ENCODE data around the gene NRGN. TPM values are rescaled to one million over a fixed set of nuclear protein-coding genes. Genes with fewer than 3 reads are reported as not detected.

NRGN gene
- total RNA-seq, 2 donors from 2014 or later: 2.2 to 2.8 TPM

DNA sequence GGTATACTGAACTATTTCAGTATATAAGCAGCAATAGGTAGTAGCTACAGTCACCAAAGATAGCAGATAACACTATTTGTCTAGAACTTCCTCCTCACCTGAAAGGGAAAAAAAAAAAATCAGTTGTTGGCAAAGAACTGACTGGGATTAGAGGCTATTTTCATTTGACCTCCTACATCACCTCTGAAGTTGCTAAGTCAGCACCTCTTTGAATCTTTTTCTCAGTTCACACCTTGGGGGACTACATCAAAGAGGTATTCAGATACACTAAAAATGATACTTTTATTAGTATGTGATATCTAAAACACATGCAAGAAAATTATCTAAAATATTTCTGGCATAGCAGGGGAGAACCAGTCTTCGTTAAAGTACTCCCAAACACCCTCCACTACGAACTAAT, 44.3 kb downstream of the NRGN start:
- DNase-seq (ENCODE audit: low spot score): no peak
- Histone ChIP-seq H3K4me1 (no peaks in the 10 kb centered on the region), H3K36me3 (no peaks in the 10 kb centered on the region), H3K9me3 (no peaks in the 10 kb centered on the region), H3K27me3 (no peaks in the 10 kb centered on the region), H3K4me3 (no peak overlapping the region), H3K27ac (no peak overlapping the region)
- TF ChIP-seq, protein P1, sequence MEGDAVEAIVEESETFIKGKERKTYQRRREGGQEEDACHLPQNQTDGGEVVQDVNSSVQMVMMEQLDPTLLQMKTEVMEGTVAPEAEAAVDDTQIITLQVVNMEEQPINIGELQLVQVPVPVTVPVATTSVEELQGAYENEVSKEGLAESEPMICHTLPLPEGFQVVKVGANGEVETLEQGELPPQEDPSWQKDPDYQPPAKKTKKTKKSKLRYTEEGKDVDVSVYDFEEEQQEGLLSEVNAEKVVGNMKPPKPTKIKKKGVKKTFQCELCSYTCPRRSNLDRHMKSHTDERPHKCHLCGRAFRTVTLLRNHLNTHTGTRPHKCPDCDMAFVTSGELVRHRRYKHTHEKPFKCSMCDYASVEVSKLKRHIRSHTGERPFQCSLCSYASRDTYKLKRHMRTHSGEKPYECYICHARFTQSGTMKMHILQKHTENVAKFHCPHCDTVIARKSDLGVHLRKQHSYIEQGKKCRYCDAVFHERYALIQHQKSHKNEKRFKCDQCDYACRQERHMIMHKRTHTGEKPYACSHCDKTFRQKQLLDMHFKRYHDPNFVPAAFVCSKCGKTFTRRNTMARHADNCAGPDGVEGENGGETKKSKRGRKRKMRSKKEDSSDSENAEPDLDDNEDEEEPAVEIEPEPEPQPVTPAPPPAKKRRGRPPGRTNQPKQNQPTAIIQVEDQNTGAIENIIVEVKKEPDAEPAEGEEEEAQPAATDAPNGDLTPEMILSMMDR (IDR thresholded peaks at IDR 0.05): no peak

DNA sequence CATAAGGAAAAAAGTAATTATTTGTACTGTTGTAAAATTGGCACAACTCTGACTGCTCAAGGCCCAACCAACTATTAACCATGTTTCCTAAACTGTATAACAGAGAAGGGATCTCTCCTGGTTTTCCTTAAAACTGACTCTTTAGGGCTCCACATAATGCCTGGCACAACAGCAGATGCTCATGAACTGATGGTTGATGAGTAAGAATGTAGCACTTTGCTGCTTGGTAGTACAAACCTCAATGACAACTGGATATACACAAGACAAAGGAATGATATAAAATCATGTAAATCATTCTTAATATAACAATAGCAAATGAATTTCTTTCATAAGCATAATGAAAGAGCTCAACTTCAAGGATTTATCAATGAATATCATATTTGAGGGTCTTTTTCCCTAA, 48.8 kb downstream of the NRGN start:
- TF ChIP-seq, protein P1 (IDR thresholded peaks at IDR 0.05): no peak
- Histone ChIP-seq H3K4me1 (peaks cover 0 to 10% of the 10 kb centered on the region in 2 donors), H3K4me3 (no peak overlapping the region), H3K27ac (no peak overlapping the region), H3K27me3 (no peaks in the 10 kb centered on the region), H3K9me3 (no peaks in the 10 kb centered on the region), H3K36me3 (no peaks in the 10 kb centered on the region)
- no peak for DNase-seq (ENCODE audit: low spot score)

DNA sequence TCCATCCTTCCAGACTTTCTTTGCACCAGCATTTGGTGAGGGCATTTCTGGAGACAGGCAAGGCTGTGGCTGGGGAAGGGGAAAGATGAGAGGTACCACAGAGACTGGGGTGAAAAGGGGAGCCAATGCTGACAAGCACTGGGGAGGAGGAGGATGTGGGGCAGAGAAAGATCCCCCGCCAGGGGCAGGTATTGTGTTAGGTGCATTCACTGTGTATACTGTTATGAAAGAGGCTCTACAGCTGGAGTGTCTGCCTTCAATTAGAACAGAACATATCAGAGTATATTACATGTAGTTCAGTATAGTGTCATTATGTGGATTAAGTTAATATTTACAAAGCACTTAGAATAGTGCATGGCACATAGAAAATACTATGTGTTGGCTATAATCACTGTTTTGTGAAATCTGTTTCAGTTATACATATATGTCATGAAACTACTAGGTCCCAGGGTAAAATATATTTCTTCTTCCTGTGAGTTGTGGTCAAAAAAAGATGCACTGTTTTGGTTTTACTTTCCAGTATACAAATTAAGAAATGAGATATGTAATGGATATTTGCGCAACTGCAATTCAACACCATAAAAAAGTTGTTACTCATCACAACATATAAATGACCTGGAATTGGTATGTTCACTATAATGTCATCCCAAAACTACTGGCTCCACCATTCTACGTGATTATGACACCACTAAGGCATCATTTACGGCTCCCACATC, 52.0 kb downstream of the NRGN start:
- H3K4me3 ChIP-seq: no peak overlapping the region
- no peak overlapping the region for H3K27ac ChIP-seq
- TF ChIP-seq, protein P1 (IDR thresholded peaks at IDR 0.05): no peak
- DNase-seq (ENCODE audit: low spot score): no peak
- H3K9me3 ChIP-seq: no peaks in the 10 kb centered on the region
- no peaks in the 10 kb centered on the region for H3K27me3 ChIP-seq
- peaks cover 0 to 19% of the 10 kb centered on the region in 2 donors for H3K4me1 ChIP-seq
- no peaks in the 10 kb centered on the region for H3K36me3 ChIP-seq

DNA sequence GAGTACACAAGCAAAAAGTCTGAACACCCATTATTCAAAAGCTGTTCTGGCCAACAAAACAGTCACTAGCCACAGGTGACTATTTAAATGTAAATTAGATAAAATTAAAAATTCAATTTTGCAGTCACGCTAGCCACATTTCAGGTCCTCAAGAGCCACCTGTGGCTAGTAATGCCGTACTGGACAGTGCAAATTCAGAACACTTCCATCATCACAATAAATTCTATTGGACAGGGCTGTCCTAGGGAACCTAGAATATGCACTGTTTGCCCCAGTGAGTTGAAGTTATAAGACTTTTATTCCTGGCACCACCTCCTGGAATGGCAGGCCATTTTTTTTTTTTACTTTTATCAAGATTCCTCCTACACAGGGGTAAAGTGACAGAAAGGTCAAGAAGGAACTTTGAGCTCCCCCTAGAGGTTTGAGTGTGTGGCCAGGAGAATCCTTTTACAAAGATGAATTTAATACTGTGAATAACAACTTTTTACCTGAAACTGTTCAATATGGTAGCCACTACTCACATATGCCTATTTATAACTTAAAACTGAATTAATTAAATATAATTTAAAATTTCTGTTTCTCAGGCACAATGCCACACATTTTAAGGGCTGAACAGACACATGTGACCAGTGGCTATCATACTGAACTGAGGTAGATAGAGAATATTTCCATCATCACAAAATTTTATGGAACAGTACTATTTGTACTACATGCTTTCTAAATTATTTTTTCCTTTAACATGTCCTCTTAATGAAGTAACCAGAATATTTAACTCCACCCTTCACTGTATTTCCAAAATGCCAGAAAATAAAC, 53.9 kb downstream of the NRGN start:
- DNase-seq (ENCODE audit: low spot score): no peak
- H3K36me3 ChIP-seq: no peaks in the 10 kb centered on the region
- H3K27ac ChIP-seq: no peak overlapping the region
- H3K9me3 ChIP-seq: no peaks in the 10 kb centered on the region
- no peaks in the 10 kb centered on the region for H3K27me3 ChIP-seq
- H3K4me3 ChIP-seq: no peak overlapping the region
- TF ChIP-seq, protein P1 (IDR thresholded peaks at IDR 0.05): peak; percentile 58 to 67
- peaks cover 0 to 29% of the 10 kb centered on the region in 2 donors for H3K4me1 ChIP-seq

DNA sequence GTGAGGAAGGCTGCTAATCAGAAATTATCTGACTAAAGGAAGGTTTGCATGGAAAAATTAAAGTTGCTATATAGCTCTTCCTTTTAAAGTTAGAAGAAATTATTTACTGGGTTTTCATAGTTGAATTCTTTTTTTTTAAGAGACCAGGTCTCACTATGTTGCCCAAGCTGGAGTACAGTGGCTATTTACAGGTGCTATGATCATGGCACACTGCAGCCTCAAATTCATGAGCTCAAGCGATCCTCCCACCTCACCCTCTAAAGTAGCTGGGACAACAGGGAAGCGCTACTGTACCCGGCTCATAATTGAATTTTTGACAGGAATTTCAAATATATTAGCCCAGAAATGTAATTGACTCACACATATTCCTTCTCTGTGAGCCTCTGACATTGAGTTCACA, 56.6 kb downstream of the NRGN start:
- DNase-seq (ENCODE audit: low spot score): no peak
- Histone ChIP-seq H3K36me3 (no peaks in the 10 kb centered on the region), H3K27me3 (no peaks in the 10 kb centered on the region), H3K4me1 (peaks cover 0 to 40% of the 10 kb centered on the region in 2 donors), H3K4me3 (no peak overlapping the region), H3K9me3 (no peaks in the 10 kb centered on the region), H3K27ac (no peak overlapping the region)
- TF ChIP-seq, protein P1 (IDR thresholded peaks at IDR 0.05): no peak

Other genes starting within 250 kb of the NRGN start
- not detected for gene OR8B12, start 196.3 kb upstream of the NRGN start, total RNA-seq
- not detected for gene OR8A1, start 169.9 kb upstream of the NRGN start, total RNA-seq
- gene PANX3, start 128.5 kb upstream of the NRGN start, total RNA-seq: not detected
- gene TBRG1, start 117.1 kb upstream of the NRGN start, total RNA-seq: 10 to 100 TPM; 20.0 to 27.6 TPM
- gene SIAE, start 66.2 kb upstream of the NRGN start, total RNA-seq: 10 to 100 TPM; 12.5 to 40.8 TPM
- 1 to 10 TPM; 4.7 to 5.9 TPM for gene SPA17, start 66.0 kb upstream of the NRGN start, total RNA-seq
- 1 to 10 TPM; 1.1 to 6.3 TPM for gene VSIG2, start 12.3 kb downstream of the NRGN start, total RNA-seq
- gene ESAM, start 22.3 kb downstream of the NRGN start, total RNA-seq: 10 to 100 TPM; 60.6 to 64.6 TPM
- gene MSANTD2, start 60.5 kb downstream of the NRGN start, total RNA-seq: 1 to 10 TPM; 2.9 to 6.5 TPM
- gene ROBO3, start 125.5 kb downstream of the NRGN start, total RNA-seq: 10 to 100 TPM in 1 of 2 donors, 1 to 10 TPM in 1; 6.4 to 10.1 TPM
- 10 to 100 TPM; 16.2 to 21.6 TPM for gene ROBO4, start 157.9 kb downstream of the NRGN start, total RNA-seq
- not detected for gene HEPN1, start 179.3 kb downstream of the NRGN start, total RNA-seq
- gene HEPACAM, start 196.1 kb downstream of the NRGN start, total RNA-seq: under 1 TPM in 1 of 2 donors, not detected in 1; 0.83 TPM
- under 1 TPM in 1 of 2 donors, not detected in 1; 0.24 TPM for gene CCDC15, start 214.3 kb downstream of the NRGN start, total RNA-seq